GM12878 (cell line): ENCODE data around the gene RNF220. TPM values are rescaled to one million over a fixed set of nuclear protein-coding genes. Genes with fewer than 3 reads are reported as not detected.
A peak's percentile ranks its signal among the peaks of the same experiment; 100 is the strongest.

ENCODE experiments used
- DPF2 ChIP-seq: fragments of 450-650 bp; IDR thresholded peaks from 2 replicates; pipeline ENCODE4 v1.6.1; 2017; ENCODE audit warnings: mild to moderate bottlenecking
- EGR1 ChIP-seq, 2 experiments: IDR thresholded peaks; 1 replicate in 1 of 2; 2 replicates in 1 of 2; pipeline ENCODE4 v1.6.1; 2011 to 2012; ENCODE audit warnings: low read depth in 2 of 2, low read length in 2 of 2, borderline replicate concordance in 1 of 2, mild to moderate bottlenecking in 1 of 2, moderate library complexity in 1 of 2
- EP300 ChIP-seq, 2 experiments: fragments of 150-350 bp in 1 of 2; IDR thresholded peaks; 2 replicates each; pipeline ENCODE4 v1.6.1; 2011 to 2012; ENCODE audit warnings: low read depth in 2 of 2, low read length in 2 of 2, borderline replicate concordance in 1 of 2, improper control_type of control experiment in 1 of 2, inconsistent platforms in 1 of 2; ENCODE audit not compliant: control insufficient read depth in 1 of 2
- FOS ChIP-seq: IDR thresholded peaks from 3 replicates; pipeline ENCODE4 v1.6.1; 2011; ENCODE audit warnings: borderline replicate concordance; ENCODE audit not compliant: insufficient read length; ENCODE audit errors: extremely low read depth
- LARP7 ChIP-seq: fragments of 450-650 bp; IDR thresholded peaks from 2 replicates; pipeline ENCODE4 v1.6.1; 2017; ENCODE audit warnings: mild to moderate bottlenecking
- PAX8 ChIP-seq: fragments of 450-650 bp; IDR thresholded peaks from 2 replicates; pipeline ENCODE4 v1.6.1; 2017; ENCODE audit warnings: mild to moderate bottlenecking, moderate library complexity
- SMAD1 ChIP-seq: fragments of 450-650 bp; IDR thresholded peaks from 2 replicates; pipeline ENCODE4 v1.6.1; 2018; ENCODE audit warnings: mild to moderate bottlenecking, low read depth; ENCODE audit not compliant: partially characterized antibody
- SPI1 ChIP-seq: IDR thresholded peaks from 2 replicates; pipeline ENCODE4 v1.6.1; 2011; ENCODE audit warnings: low read depth, mild to moderate bottlenecking, low read length, moderate library complexity, borderline replicate concordance; ENCODE audit not compliant: insufficient read depth
- ZNF274 ChIP-seq: IDR thresholded peaks from one replicate; pipeline ENCODE4 v1.8.0; 2011; ENCODE audit not compliant: insufficient read length, insufficient read depth
- polyA plus RNA-seq, 11 experiments: library from polyadenylated mRNA; depleted of rRNA in 4 of 11; unstranded in 6 of 11; stranded (reverse) in 5 of 11; fragments of >200 nt; fragmentation: Nextera tagmentation in 4 of 11; fragmentation: Illumina TruSeq in 1 of 11; extraction: Ambion mirVana in 4 of 11; extraction: Trizol in 1 of 11; gene quantifications; 1 replicate in 1 of 11; 2 replicates in 10 of 11; pipeline versions ENCODE4 v1.2.1 to v1.2.3, GENCODE V29; 2011 to 2016; ENCODE audit warnings: inconsistent platforms in 2 of 11, missing spikeins in 2 of 11, low read depth in 1 of 11
- total RNA-seq, 4 experiments: library from RNA; depleted of rRNA in 3 of 4; stranded (reverse); fragments of >200 nt in 3 of 4; fragmentation: Illumina TruSeq in 1 of 4; extraction: Trizol in 1 of 4; gene quantifications; 2 replicates each; pipeline versions ENCODE4 v1.2.1 to v1.2.3, GENCODE V29; 2013 to 2021
- TF ChIP-seq, protein P1 (sequence below), 3 experiments: IDR thresholded peaks in 2 of 3; conservative IDR thresholded peaks in 1 of 3; 2 replicates each; pipeline ENCODE4 v1.5.1; 2011; ENCODE audit warnings: low read depth in 3 of 3, low read length in 3 of 3, mild to moderate bottlenecking in 3 of 3, control low read depth in 2 of 3, moderate library complexity in 2 of 3, inconsistent platforms in 1 of 3, mixed read lengths in 1 of 3; ENCODE audit not compliant: control insufficient read depth in 2 of 3, insufficient read depth in 1 of 3; ENCODE audit errors: extremely low read depth in 1 of 3
- TF ChIP-seq, protein P2 (sequence below): fragments of 150-350 bp; IDR thresholded peaks from 2 replicates; pipeline ENCODE4 v1.6.1; 2016; ENCODE audit warnings: low read depth, low read length
- TF ChIP-seq, protein P3 (sequence below): IDR thresholded peaks from 2 replicates; pipeline ENCODE4 v1.6.1; 2012; ENCODE audit warnings: low read length, inconsistent platforms
- TF ChIP-seq, protein P4 (sequence below): fragments of 450-650 bp; IDR thresholded peaks from 2 replicates; pipeline ENCODE4 v1.6.1; 2016; ENCODE audit warnings: mild to moderate bottlenecking

The RNF220 gene
- total and polyA plus RNA-seq, 10 of the 15 experiments (the other 5 are each of a cell fraction or from before 2014, with no cell fraction given): 4.6 to 84.1 (median 53.7) TPM

DNA sequence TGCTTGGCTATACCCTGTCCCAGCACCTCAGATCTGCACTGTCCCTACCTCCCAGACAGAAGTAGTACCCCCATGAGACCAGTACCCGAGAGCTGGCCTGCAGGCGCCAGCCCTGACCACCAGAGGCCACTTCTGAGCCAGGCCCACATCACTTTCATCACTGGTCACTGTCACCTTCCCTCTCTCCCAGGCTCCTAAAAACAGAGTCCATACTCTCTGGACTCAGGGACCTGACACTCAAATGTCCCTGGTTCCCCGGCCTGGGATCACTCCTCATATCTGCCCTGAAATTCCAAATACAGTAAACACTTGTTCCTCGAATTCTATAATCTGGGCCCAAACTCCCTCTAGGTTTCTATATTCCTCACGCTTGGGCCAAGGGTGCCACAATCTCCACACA, 250.6 kb downstream of the RNF220 start (continued):
- TF ChIP-seq, protein P1, sequence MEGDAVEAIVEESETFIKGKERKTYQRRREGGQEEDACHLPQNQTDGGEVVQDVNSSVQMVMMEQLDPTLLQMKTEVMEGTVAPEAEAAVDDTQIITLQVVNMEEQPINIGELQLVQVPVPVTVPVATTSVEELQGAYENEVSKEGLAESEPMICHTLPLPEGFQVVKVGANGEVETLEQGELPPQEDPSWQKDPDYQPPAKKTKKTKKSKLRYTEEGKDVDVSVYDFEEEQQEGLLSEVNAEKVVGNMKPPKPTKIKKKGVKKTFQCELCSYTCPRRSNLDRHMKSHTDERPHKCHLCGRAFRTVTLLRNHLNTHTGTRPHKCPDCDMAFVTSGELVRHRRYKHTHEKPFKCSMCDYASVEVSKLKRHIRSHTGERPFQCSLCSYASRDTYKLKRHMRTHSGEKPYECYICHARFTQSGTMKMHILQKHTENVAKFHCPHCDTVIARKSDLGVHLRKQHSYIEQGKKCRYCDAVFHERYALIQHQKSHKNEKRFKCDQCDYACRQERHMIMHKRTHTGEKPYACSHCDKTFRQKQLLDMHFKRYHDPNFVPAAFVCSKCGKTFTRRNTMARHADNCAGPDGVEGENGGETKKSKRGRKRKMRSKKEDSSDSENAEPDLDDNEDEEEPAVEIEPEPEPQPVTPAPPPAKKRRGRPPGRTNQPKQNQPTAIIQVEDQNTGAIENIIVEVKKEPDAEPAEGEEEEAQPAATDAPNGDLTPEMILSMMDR (IDR thresholded peaks at IDR 0.05 in 2 of 3, conservative IDR thresholded peaks at IDR 0.05 in 1 of 3; ENCODE audit: control insufficient read depth in 2 of 3, extremely low read depth in 1 of 3, insufficient read depth in 1 of 3, low read depth in 3 of 3, low read length in 3 of 3): peak; percentile 60 to 82 (median 77)
- no peak for TF ChIP-seq DPF2
- TF ChIP-seq ZNF274: no peak
- no peak for TF ChIP-seq EGR1 (IDR thresholded peaks at IDR 0.05; ENCODE audit: borderline replicate concordance in 1 of 2, low read depth in 2 of 2, low read length in 2 of 2)
- TF ChIP-seq, protein P2, sequence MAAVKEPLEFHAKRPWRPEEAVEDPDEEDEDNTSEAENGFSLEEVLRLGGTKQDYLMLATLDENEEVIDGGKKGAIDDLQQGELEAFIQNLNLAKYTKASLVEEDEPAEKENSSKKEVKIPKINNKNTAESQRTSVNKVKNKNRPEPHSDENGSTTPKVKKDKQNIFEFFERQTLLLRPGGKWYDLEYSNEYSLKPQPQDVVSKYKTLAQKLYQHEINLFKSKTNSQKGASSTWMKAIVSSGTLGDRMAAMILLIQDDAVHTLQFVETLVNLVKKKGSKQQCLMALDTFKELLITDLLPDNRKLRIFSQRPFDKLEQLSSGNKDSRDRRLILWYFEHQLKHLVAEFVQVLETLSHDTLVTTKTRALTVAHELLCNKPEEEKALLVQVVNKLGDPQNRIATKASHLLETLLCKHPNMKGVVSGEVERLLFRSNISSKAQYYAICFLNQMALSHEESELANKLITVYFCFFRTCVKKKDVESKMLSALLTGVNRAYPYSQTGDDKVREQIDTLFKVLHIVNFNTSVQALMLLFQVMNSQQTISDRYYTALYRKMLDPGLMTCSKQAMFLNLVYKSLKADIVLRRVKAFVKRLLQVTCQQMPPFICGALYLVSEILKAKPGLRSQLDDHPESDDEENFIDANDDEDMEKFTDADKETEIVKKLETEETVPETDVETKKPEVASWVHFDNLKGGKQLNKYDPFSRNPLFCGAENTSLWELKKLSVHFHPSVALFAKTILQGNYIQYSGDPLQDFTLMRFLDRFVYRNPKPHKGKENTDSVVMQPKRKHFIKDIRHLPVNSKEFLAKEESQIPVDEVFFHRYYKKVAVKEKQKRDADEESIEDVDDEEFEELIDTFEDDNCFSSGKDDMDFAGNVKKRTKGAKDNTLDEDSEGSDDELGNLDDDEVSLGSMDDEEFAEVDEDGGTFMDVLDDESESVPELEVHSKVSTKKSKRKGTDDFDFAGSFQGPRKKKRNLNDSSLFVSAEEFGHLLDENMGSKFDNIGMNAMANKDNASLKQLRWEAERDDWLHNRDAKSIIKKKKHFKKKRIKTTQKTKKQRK: no peak
- no peak for TF ChIP-seq PAX8
- no peak for TF ChIP-seq LARP7
- TF ChIP-seq, protein P3, sequence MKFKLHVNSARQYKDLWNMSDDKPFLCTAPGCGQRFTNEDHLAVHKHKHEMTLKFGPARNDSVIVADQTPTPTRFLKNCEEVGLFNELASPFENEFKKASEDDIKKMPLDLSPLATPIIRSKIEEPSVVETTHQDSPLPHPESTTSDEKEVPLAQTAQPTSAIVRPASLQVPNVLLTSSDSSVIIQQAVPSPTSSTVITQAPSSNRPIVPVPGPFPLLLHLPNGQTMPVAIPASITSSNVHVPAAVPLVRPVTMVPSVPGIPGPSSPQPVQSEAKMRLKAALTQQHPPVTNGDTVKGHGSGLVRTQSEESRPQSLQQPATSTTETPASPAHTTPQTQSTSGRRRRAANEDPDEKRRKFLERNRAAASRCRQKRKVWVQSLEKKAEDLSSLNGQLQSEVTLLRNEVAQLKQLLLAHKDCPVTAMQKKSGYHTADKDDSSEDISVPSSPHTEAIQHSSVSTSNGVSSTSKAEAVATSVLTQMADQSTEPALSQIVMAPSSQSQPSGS: no peak
- no peak for TF ChIP-seq EP300 (IDR thresholded peaks at IDR 0.05; ENCODE audit: borderline replicate concordance in 1 of 2, control insufficient read depth in 1 of 2, low read depth in 2 of 2, low read length in 2 of 2)
- no peak for TF ChIP-seq SPI1
- TF ChIP-seq, protein P4, sequence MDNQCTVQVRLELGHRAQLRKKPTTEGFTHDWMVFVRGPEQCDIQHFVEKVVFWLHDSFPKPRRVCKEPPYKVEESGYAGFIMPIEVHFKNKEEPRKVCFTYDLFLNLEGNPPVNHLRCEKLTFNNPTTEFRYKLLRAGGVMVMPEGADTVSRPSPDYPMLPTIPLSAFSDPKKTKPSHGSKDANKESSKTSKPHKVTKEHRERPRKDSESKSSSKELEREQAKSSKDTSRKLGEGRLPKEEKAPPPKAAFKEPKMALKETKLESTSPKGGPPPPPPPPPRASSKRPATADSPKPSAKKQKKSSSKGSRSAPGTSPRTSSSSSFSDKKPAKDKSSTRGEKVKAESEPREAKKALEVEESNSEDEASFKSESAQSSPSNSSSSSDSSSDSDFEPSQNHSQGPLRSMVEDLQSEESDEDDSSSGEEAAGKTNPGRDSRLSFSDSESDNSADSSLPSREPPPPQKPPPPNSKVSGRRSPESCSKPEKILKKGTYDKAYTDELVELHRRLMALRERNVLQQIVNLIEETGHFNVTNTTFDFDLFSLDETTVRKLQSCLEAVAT: no peak
- no peak for TF ChIP-seq SMAD1
- no peak for TF ChIP-seq FOS
